DMS79 (cell line): ENCODE data around the gene SPARCL1.
"Not testable (repeated sequence)": the region's sequence is repeated elsewhere in the genome, so short reads cannot be mapped to it uniquely, and the experiment has no call there.

Experiments used
- DNase-seq: peaks from one replicate; lab custom pipeline; 2025; lab: John Stamatoyannopoulos, UW

Gene SPARCL1

GRCh38 chr4:87529187-87529586 is at the start of gene SPARCL1:
Gene SPARCL1, minus strand, starts transcription at chr4:87529376. Its CDS starts 29,802 bp downstream, at chr4:87499574.
- DNase-seq = no peak

GRCh38 chr4:87575983-87576382 is 46.8 kb upstream of the SPARCL1 start:
- no peak for DNase-seq

- DNase-seq = no peak
Measured at GRCh38 chr4:87575408-87575807, 46.2 kb upstream of the SPARCL1 start.

- DNase-seq = no peak
Measured at GRCh38 chr4:87574996-87575395, 45.8 kb upstream of the SPARCL1 start.

GRCh38 chr4:87574376-87574775 is 45.2 kb upstream of the SPARCL1 start:
- not testable (repeated sequence) for DNase-seq

GRCh38 chr4:87570290-87570805 is 41.2 kb upstream of the SPARCL1 start:
- DNase-seq = no peak

- no peak for DNase-seq
Measured at GRCh38 chr4:87567191-87567590, 38.0 kb upstream of the SPARCL1 start.

GRCh38 chr4:87566276-87566675 is 37.1 kb upstream of the SPARCL1 start:
- no peak for DNase-seq

- no peak for DNase-seq
Measured at GRCh38 chr4:87565746-87566145, 36.6 kb upstream of the SPARCL1 start.

GRCh38 chr4:87560802-87561201 is 31.6 kb upstream of the SPARCL1 start:
- no peak for DNase-seq

- DNase-seq = no peak
Measured at GRCh38 chr4:87559090-87559837, 30.1 kb upstream of the SPARCL1 start.

- no peak for DNase-seq
Measured at GRCh38 chr4:87557348-87557747, 28.2 kb upstream of the SPARCL1 start.

GRCh38 chr4:87555773-87556619 is 26.8 kb upstream of the SPARCL1 start:
- no peak for DNase-seq

- DNase-seq = no peak
Measured at GRCh38 chr4:87553182-87553581, 24.0 kb upstream of the SPARCL1 start.

GRCh38 chr4:87551361-87551760 is 22.2 kb upstream of the SPARCL1 start:
- no peak for DNase-seq

- no peak for DNase-seq
Measured at GRCh38 chr4:87547016-87547708, 18.0 kb upstream of the SPARCL1 start.

GRCh38 chr4:87545052-87545451 is 15.9 kb upstream of the SPARCL1 start:
- DNase-seq = no peak

- no peak for DNase-seq
Measured at GRCh38 chr4:87543835-87544461, 14.8 kb upstream of the SPARCL1 start.

- DNase-seq = no peak
Measured at GRCh38 chr4:87542734-87543312, 13.6 kb upstream of the SPARCL1 start.

GRCh38 chr4:87541956-87542709 is 13.0 kb upstream of the SPARCL1 start:
- DNase-seq = no peak

GRCh38 chr4:87541521-87541920 is 12.3 kb upstream of the SPARCL1 start:
- no peak for DNase-seq
